ENCODE data around the gene CMSS1.

Gene CMSS1

DNA sequence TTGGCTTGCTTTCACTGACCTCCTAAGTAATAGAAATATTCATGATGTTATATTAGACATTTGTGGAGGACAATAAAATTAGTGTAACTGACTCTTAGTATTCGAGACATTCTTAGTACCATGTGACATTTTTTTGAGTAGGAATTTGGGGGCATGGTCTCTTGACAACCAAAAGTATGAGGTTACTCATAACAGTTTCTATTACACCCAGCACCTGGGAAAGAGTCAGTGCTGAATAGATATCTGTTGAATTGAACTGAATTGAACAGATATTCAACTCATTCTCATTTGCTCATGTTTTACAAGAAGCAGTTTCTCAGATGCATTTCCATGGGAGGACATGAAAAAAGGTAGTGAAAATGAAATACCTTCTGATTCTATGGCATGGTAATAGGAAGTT, 84.4 kb downstream of the CMSS1 start:
- H2AK5ac ChIP-seq (ENCODE audit: low read length) = no peak overlapping the region
- no peak overlapping the region for H3K4me2 ChIP-seq (ENCODE audit: low read length)
- H3K9ac ChIP-seq (ENCODE audit: low read length) = no peak overlapping the region
- no peak overlapping the region for H3K18ac ChIP-seq (ENCODE audit: low read length)
- H3K4ac ChIP-seq (ENCODE audit: low read depth, low read length) = no peak overlapping the region
- H3K27ac ChIP-seq (ENCODE audit: low read depth, low read length) = no peak overlapping the region
- H3K4me3 ChIP-seq (ENCODE audit: low read length) = no peak overlapping the region
- no peaks in the 10 kb centered on the region for H3K4me1 ChIP-seq (ENCODE audit: control insufficient read depth, low read depth, low read length)
- peaks cover 2% of the 10 kb centered on the region for H3K79me1 ChIP-seq (ENCODE audit: low read length)
- no peak overlapping the region for H2BK5ac ChIP-seq (ENCODE audit: low read length)
- no peaks in the 10 kb centered on the region for H3K36me3 ChIP-seq (ENCODE audit: control insufficient read depth, insufficient read depth, low read length)
- H4K5ac ChIP-seq (ENCODE audit: low read length) = no peak overlapping the region
- no peak overlapping the region for H4K8ac ChIP-seq (ENCODE audit: low read depth, low read length)
- no peak for DNase-seq
- no CpG with 5 or more reads among the region's 1 CpG for WGBS (ENCODE audit: extremely low coverage, insufficient coverage, low lambda C conversion rate)
- no peak overlapping the region for H3K56ac ChIP-seq (ENCODE audit: low read length)
- H3K27me3 ChIP-seq (ENCODE audit: insufficient read depth, low read length, poor library complexity) = no peaks in the 10 kb centered on the region
- H3K23ac ChIP-seq (ENCODE audit: low read length) = no peak overlapping the region
- no peak overlapping the region for H2BK120ac ChIP-seq (ENCODE audit: low read depth, low read length)
- no peaks in the 10 kb centered on the region for H3K79me2 ChIP-seq (ENCODE audit: control insufficient read depth, insufficient read depth, low read length)
- H2BK15ac ChIP-seq (replicated peaks; ENCODE audit: low read depth) = no peak overlapping the region

DNA sequence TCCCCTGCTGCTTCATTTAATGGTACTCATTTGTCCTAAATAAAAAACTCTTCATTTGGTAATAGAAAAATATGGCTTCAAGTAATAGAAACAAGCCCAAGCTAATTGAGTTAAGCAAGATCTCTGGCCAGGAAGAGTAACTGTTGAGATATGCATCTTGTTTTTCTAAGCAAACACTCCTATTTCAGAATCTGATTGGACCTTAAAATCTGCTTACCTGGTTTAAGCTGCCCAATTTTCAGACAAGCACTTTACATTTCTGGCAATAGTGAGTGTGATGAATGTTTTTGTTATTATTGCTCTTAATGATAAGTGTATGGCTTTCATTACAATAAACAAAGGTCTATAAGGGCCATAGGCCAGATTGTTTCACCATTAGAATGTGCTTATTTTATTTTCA, 86.2 kb downstream of the CMSS1 start:
- Histone ChIP-seq H3K4me1 (ENCODE audit: control insufficient read depth, low read depth, low read length) (no peaks in the 10 kb centered on the region), H3K36me3 (ENCODE audit: control insufficient read depth, insufficient read depth, low read length) (no peaks in the 10 kb centered on the region), H3K79me1 (ENCODE audit: low read length) (peaks cover 2% of the 10 kb centered on the region), H3K9ac (ENCODE audit: low read length) (no peak overlapping the region), H3K23ac (ENCODE audit: low read length) (no peak overlapping the region), H3K56ac (ENCODE audit: low read length) (no peak overlapping the region), H3K4ac (ENCODE audit: low read depth, low read length) (no peak overlapping the region), H2AK5ac (ENCODE audit: low read length) (no peak overlapping the region), H4K8ac (ENCODE audit: low read depth, low read length) (no peak overlapping the region), H4K5ac (ENCODE audit: low read length) (no peak overlapping the region), H3K4me2 (ENCODE audit: low read length) (no peak overlapping the region), H2BK120ac (ENCODE audit: low read depth, low read length) (no peak overlapping the region), H3K27me3 (ENCODE audit: insufficient read depth, low read length, poor library complexity) (no peaks in the 10 kb centered on the region), H3K79me2 (ENCODE audit: control insufficient read depth, insufficient read depth, low read length) (no peaks in the 10 kb centered on the region), H3K4me3 (ENCODE audit: low read length) (no peak overlapping the region), H2BK15ac (replicated peaks; ENCODE audit: low read depth) (no peak overlapping the region), H2BK5ac (ENCODE audit: low read length) (no peak overlapping the region), H3K27ac (ENCODE audit: low read depth, low read length) (no peak overlapping the region), H3K18ac (ENCODE audit: low read length) (no peak overlapping the region)
- no peak for DNase-seq

DNA sequence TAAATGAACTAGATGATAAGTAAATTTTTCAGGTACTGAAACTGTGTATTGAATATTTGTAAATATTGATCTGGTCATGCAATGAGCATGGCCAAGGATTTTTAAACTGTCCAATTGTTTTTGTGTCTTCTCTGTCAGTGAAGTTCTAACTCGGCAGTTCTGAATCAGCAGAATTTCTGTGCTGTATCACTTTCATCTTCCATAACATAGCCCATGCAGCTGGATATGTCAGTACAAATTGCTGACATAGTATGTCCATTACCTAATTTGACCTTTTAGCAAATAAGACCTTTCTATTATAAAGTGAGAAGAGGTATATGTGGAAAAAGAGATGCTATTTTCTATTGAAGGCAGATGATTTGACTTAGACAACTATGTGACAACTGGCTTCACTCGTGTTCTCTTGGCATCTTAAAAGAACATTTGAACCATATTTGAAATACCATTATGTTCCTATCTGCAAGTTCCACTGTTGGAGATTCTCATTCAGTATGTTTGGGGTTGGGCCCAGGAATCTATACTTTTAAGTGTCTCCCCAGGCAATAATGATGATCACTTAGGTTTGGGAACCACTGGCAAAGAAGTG, 90.4 kb downstream of the CMSS1 start:
- no peak overlapping the region for H3K23ac ChIP-seq (ENCODE audit: low read length)
- DNase-seq = no peak
- H3K18ac ChIP-seq (ENCODE audit: low read length) = no peak overlapping the region
- no peaks in the 10 kb centered on the region for H3K4me1 ChIP-seq (ENCODE audit: control insufficient read depth, low read depth, low read length)
- no peak overlapping the region for H3K27ac ChIP-seq (ENCODE audit: low read depth, low read length)
- no peak overlapping the region for H2BK120ac ChIP-seq (ENCODE audit: low read depth, low read length)
- H2BK15ac ChIP-seq (replicated peaks; ENCODE audit: low read depth) = no peak overlapping the region
- H4K8ac ChIP-seq (ENCODE audit: low read depth, low read length) = no peak overlapping the region
- WGBS (ENCODE audit: extremely low coverage, insufficient coverage, low lambda C conversion rate) = no CpG with 5 or more reads among the region's 2 CpGs
- H4K5ac ChIP-seq (ENCODE audit: low read length) = no peak overlapping the region
- H2BK5ac ChIP-seq (ENCODE audit: low read length) = no peak overlapping the region
- H3K79me1 ChIP-seq (ENCODE audit: low read length) = no peaks in the 10 kb centered on the region
- no peak overlapping the region for H3K4me2 ChIP-seq (ENCODE audit: low read length)
- no peaks in the 10 kb centered on the region for H3K79me2 ChIP-seq (ENCODE audit: control insufficient read depth, insufficient read depth, low read length)
- no peaks in the 10 kb centered on the region for H3K36me3 ChIP-seq (ENCODE audit: control insufficient read depth, insufficient read depth, low read length)
- no peak overlapping the region for H3K4me3 ChIP-seq (ENCODE audit: low read length)
- H3K9ac ChIP-seq (ENCODE audit: low read length) = no peak overlapping the region
- no peak overlapping the region for H3K4ac ChIP-seq (ENCODE audit: low read depth, low read length)
- H3K27me3 ChIP-seq (ENCODE audit: insufficient read depth, low read length, poor library complexity) = no peaks in the 10 kb centered on the region
- no peak overlapping the region for H3K56ac ChIP-seq (ENCODE audit: low read length)
- no peak overlapping the region for H2AK5ac ChIP-seq (ENCODE audit: low read length)

DNA sequence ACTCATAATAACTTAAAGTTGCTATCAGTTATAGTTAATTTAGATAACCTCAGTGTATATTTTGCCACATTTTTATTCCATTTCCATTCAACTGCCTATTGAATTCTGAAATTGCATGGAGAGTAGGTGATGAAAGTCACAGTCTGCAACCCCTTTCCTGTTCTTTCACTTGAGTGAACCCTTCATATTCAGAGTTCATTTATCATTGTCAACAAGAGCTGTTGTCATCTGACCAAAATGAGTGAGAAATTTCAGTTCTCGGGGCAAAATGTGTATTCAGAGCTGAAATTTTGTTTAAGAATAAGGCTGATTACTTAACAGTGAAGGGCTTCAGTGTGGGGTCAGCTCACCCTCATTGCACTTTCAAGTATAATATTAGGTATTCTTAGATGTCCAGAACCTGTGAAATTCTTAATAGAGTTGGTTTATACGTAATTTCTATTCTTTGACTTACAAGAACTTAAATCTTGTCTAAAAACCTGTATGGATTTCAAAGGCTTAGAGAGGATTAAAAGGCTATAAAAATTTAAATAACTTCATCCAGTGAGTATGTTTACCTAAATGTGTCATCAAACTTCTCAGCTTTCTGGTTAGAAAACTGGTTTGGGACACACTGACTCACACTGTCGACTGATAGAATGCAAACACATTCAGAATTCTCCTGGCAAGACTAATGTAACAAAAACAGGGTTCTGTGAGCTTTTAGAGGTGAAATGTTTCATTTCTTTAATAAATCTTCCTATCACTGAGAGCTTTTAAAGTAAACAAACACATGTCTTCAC, 92.2 kb downstream of the CMSS1 start:
- no peaks in the 10 kb centered on the region for H3K79me2 ChIP-seq (ENCODE audit: control insufficient read depth, insufficient read depth, low read length)
- no peaks in the 10 kb centered on the region for H3K4me1 ChIP-seq (ENCODE audit: control insufficient read depth, low read depth, low read length)
- no peak overlapping the region for H4K8ac ChIP-seq (ENCODE audit: low read depth, low read length)
- DNase-seq = peak; percentile 47
- H3K23ac ChIP-seq (ENCODE audit: low read length) = no peak overlapping the region
- H3K4me3 ChIP-seq (ENCODE audit: low read length) = no peak overlapping the region
- no peak overlapping the region for H3K18ac ChIP-seq (ENCODE audit: low read length)
- no peak overlapping the region for H2AK5ac ChIP-seq (ENCODE audit: low read length)
- no peaks in the 10 kb centered on the region for H3K36me3 ChIP-seq (ENCODE audit: control insufficient read depth, insufficient read depth, low read length)
- H2BK15ac ChIP-seq (replicated peaks; ENCODE audit: low read depth) = no peak overlapping the region
- H2BK120ac ChIP-seq (ENCODE audit: low read depth, low read length) = no peak overlapping the region
- no peaks in the 10 kb centered on the region for H3K79me1 ChIP-seq (ENCODE audit: low read length)
- no peak overlapping the region for H3K9ac ChIP-seq (ENCODE audit: low read length)
- no peak overlapping the region for H3K56ac ChIP-seq (ENCODE audit: low read length)
- no peak overlapping the region for H2BK5ac ChIP-seq (ENCODE audit: low read length)
- H3K4me2 ChIP-seq (ENCODE audit: low read length) = no peak overlapping the region
- H3K27ac ChIP-seq (ENCODE audit: low read depth, low read length) = no peak overlapping the region
- no peak overlapping the region for H3K4ac ChIP-seq (ENCODE audit: low read depth, low read length)
- WGBS (ENCODE audit: extremely low coverage, insufficient coverage, low lambda C conversion rate) = no CpG with 5 or more reads among the region's 3 CpGs
- no peak overlapping the region for H4K5ac ChIP-seq (ENCODE audit: low read length)
- H3K27me3 ChIP-seq (ENCODE audit: insufficient read depth, low read length, poor library complexity) = no peaks in the 10 kb centered on the region

DNA sequence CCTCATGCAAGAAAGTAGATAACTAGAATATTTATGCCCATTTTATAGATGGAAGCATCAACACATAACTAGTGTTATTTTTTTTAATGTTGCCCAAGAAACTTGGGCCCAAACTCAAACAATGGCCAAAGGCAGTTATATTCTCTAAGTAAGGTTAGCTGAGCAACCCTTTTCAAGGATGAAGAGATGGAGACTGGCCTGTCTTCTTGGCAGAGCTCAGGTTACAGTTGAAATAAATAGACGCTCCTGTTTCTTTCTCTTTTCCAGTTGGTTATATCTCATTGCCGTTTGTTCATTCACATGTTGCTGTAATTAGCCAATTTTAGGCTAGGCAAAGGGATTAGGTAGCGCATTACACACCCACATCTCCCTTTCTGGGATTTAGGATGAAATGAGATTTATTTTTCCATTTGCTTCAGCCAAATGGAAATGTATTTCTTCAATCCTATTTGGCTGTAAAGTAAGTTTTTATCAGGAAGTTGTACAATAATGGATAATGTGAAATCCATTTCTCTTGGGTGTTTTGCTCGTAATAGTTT, 93.2 kb downstream of the CMSS1 start:
- Histone ChIP-seq H2BK5ac (ENCODE audit: low read length) (no peak overlapping the region), H3K4ac (ENCODE audit: low read depth, low read length) (no peak overlapping the region), H3K79me2 (ENCODE audit: control insufficient read depth, insufficient read depth, low read length) (no peaks in the 10 kb centered on the region), H3K4me2 (ENCODE audit: low read length) (no peak overlapping the region), H3K79me1 (ENCODE audit: low read length) (no peaks in the 10 kb centered on the region), H3K56ac (ENCODE audit: low read length) (no peak overlapping the region), H3K27ac (ENCODE audit: low read depth, low read length) (no peak overlapping the region), H2AK5ac (ENCODE audit: low read length) (no peak overlapping the region), H3K27me3 (ENCODE audit: insufficient read depth, low read length, poor library complexity) (no peaks in the 10 kb centered on the region), H2BK120ac (ENCODE audit: low read depth, low read length) (no peak overlapping the region), H3K9ac (ENCODE audit: low read length) (no peak overlapping the region), H3K36me3 (ENCODE audit: control insufficient read depth, insufficient read depth, low read length) (no peaks in the 10 kb centered on the region), H4K5ac (ENCODE audit: low read length) (no peak overlapping the region), H3K23ac (ENCODE audit: low read length) (no peak overlapping the region), H2BK15ac (replicated peaks; ENCODE audit: low read depth) (no peak overlapping the region), H4K8ac (ENCODE audit: low read depth, low read length) (no peak overlapping the region), H3K4me1 (ENCODE audit: control insufficient read depth, low read depth, low read length) (no peaks in the 10 kb centered on the region), H3K18ac (ENCODE audit: low read length) (no peak overlapping the region), H3K4me3 (ENCODE audit: low read length) (no peak overlapping the region)
- no CpG with 5 or more reads among the region's 4 CpGs for WGBS (ENCODE audit: extremely low coverage, insufficient coverage, low lambda C conversion rate)
- DNase-seq = no peak
